Measurements from ENCODE around the gene KRT71.
"Not testable (repeated sequence)": the region's sequence is repeated elsewhere in the genome, so short reads cannot be mapped to it uniquely, and the experiment has no call there.

KRT71 gene

DNA sequence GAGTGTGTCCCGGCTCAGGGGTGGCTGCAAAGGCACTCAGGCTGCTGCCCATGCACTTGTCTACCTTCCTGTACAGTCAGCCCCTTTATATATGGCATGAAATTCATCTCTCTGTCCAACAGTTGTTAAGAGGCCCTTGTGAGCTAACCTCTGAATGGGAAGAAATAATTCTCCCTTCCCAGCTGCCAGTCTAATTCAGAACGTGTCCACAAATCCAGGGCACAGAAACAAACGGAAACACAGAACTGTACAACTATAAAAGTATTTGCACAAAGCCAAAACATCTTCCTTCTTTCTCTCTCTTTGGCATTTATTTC lies 33.6 kb downstream of the KRT71 start:
- no peak for DNase-seq

DNA sequence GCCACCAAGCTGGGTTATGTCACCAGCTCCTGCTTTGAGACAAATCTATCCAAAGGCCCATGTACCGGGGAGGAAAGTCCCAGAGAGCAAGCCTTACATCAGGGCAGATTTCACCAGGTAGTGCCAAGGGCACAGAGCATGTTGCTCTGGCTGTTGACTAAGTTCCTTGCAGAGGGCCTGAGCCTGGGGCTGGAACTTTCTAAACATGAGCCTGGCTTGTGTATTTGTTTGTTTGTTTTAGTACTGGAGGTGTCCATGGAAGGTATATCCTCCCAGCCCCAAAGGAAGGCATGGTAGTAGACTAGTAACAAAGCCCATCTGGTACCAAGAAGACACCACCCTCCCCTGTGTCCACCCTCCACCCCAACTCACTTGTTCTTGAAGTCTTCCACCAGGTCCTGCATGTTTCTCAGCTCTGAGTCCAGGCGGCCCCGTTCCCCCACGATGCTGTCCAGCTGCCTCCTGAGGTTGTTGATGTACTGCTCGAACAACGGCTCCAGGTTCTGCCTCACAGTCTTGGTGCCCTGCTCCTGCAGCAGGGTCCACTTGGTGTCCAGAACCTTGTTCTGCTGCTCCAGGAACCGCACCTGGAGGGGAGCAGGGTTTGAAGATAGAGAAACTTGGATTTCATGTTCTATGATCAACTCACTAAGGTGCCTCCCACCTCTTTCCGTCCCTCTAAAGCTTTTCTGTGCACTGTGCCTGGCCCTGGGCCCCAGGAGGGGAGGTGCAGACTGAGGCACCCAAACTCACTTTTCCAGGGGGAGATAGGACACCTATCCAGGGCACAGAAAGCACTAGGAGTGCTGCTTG lies 34.2 kb downstream of the KRT71 start:
- no peak for DNase-seq

DNA sequence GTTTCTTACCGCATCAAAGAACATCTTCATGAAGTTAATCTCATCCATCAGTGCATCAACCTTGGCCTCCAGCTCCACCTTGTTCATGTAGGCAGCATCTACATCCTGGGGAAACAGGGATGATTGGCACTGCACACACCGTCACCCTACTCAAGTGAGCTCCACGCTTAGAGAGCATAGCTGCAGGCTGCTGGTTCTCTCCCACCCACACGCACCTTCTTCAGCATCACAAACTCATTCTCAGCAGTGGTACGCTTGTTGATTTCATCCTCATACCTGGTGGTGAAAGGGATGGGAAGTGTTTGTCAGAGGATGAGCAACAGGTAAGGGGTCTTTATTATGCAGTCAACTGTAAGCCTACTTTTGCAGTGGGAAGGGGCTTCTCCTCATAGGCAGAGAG lies 35.1 kb downstream of the KRT71 start:
- no peak for DNase-seq

DNA sequence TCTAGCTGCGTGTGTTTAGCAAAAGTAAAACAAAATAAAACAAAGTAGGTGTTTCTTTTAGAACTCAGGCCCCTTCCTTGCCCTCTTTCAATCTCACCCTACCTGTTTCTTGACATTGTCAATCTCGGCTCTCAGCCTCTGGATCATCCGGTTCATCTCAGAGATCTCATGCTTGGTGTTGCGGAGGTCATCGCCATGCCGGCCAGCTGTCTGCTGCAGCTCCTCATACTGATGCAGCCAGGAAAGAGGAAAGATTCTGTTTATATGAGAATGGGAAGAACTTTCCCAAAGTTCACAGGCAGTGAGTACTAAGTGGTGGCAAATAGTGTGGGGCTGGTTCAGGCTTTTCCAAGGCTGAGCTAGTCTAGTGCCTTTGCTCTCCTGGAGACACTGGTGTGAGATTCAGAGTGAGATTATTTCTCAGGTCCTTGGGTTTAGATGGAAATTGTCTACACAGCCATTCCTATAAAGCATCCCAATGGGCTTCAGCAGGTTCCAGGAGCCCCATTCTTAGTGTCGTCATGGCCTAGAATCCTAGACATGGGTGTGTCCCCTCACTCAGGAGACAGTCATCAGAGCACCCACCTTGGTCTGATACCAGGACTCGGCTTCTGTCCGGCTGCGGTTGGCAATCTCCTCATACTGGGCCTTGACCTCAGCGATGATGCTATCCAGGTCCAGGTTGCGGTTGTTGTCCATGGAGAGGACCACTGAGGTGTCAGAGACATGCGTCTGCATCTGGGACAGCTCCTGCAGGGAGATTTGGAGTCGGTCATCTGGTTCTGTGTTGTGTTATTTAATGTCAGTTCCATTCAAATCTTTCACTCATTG lies 35.7 kb downstream of the KRT71 start:
- no peak for DNase-seq

DNA sequence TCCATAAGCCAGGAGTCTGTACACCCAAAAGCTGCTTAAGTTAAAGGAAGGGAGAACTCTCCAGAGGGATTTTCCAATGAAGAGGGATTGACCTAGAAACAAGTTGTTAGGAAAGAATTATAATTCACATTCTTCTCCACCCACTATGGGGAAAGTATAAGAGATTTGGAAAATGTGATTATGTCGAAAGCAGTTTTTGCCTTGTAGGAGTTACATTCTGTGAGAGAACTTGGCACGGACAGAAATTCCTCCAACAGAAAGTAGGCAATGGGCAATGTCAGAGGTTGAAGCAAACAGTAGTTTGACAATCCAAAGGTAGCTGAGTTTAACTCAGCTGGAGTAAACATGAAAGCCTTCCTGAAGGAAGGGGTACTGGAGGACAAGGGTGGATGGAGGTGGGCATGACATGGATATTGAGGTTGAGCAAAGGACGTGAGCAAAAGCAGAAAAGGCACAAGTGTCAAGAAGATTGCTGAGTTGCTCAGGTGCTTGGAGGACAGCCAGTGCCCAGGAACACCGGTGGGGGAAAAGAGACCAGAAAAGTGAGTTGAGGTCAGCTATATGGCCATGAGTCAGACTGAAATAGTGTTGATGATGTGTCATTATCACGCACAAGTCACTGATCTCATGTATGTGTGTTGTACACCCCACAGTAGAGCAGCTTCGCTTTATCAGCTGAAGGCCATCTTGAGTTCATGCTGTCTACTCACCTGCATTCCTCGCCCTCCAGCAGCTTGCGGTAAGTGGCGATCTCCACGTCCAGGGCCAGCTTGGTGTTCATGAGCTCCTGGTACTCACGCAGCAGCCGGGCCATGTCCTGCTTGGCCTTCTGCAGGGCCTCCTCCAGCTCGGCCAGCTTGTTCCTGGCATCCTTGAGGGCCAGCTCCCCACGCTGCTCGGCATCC lies 36.8 kb downstream of the KRT71 start:
- DNase-seq: no peak

DNA sequence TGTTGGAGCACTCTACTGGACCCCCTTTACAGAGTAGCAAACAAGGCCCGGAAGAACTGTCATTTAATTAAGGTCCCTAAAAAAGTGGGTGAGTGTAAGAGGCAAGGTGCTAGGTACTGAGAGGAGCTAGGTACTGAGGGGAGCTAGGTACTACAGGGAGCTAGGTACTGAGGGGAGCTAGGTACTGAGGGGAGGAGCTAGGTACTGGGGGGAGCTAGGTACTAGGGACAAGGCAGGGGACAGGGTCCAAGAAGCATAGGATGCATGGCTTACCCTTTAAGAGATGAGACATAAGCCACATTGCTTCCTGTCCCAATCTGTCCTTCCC lies 37.7 kb downstream of the KRT71 start:
- DNase-seq: no peak

DNA sequence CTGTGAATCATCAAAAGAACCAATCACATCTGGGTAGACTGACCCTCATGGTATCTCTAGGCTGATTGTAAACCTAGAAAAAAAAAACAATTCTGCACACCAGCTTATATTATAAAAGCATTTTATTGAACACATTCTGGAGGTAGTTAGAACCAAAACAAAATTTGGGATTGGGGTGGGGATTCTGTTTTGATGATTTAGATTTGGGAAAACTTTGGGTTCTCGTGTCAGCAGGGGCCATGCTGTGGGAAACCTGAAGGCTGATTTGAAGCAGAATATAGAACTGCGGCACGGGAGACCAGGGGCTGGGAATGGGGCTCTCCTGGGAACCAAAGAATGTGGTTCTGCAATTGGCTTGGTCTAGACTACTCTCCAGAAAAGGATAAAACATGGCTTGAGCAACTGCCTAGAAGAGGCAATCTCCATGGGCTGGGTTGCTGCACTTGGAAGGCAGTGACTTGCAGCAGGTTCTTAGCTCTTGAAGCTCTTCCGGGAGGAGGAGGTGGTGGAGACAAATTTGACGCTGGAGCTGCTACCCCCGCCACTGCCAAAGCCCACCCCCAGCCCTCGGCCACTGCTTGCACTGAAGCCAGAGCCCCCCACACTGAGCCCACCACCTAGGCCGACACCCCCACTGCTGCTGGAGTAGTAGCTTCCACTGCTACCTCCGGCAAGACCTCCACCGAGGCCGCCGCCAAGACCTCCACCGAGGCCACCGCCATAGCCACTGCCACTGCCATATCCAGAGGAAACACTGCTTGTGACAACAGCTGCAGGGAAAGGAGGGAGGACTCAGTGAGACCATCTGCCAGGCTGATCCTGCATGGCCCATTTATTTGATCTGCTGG lies 38.2 kb downstream of the KRT71 start:
- DNase-seq: no peak

DNA sequence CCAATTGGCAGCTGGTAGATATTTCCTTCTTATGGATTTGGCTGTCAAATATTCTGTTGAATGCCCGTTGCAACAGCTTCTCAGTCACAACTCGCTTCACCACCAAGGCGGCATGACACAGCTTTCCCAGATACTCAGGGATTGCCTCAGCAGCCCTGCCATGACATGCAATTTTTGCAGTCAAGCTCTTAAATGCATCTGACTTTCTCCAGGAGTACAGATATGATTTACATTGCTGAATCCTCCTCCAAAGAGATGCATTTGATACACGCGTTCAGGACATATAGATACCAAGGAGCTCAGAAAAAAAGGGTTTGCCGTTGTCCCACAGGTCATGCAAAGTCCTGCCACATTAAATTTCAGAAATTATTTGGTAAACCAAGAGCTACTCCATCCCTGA lies 39.2 kb downstream of the KRT71 start:
- no peak for DNase-seq

DNA sequence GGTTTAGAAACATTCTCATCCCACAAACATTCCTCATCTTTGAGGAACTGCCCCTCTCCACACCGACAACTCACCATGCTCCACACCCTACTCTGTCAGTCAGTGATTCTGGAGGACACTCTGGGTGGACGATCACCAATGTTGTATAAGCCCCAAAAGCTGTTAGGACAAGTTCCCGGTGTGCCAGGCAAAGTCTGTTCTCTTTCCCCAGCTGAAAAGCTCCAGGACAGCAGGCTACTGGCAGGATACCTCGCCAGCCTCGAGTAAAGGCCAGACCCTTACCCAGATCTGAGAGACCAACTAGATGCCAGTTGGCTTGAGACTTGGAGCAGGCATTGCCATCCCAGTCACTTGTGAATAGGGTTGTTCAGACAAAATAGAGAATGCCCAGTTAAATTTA lies 44.7 kb downstream of the KRT71 start:
- no peak for DNase-seq

DNA sequence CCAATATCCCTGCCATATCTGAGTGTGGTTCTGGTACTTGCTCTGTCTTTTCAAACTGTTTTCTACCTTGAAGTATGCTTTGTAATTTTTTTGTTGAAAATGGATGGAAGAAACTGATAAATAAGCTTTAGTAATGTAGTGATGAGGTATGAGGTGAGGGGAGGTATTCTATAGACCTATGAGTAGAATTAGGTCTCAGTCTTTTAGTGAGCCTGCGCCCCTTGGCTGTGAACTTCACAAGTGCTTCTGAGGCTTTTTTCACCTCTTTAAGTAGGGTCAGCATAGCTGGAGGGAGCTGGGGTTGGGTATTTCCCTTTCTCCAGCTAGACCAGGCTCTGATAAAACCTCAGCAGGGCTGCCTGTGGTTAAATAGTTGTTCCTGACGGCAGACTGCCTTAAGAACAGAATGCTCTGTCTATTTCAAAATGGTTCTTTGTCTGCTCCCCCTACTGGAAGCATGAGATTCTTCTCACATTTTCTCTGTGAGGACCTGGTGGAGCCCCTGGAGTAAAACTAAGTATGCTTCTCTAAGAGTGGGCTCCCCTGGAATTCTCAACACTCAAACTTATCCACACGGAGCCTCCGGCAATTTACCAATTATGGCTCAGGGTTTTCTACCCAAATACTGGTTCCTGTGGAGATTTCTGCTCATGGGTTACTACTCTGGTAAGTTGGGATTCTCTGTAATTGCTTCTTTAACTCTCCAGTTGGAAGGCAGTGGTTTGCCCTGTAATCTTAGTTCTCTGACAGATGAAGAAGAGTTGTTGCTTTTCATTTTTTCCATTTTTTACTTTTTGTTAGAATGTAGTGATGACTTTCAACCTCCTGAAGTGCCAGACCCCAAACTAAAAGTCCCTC lies 45.9 kb downstream of the KRT71 start:
- peak; percentile 56 for DNase-seq

DNA sequence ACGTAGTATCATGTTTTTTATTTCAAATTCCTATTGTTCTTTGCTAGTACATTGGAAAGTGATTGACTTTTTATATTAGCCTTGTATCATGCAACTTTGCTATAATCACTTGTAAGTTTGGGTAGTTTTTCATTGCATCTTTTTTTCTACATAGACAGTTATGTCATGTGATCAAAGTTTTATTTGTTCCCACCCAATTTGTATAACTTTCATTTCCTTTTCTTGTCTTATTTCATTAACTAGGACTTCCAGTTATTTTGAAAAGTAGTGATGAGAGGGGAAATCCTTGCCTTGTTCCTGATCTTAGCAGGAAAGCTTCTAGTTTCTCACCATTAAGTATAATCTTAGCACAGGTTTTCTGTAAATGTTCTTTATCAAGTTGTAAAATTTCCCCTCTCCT lies 50.1 kb downstream of the KRT71 start:
- DNase-seq: no peak

DNA sequence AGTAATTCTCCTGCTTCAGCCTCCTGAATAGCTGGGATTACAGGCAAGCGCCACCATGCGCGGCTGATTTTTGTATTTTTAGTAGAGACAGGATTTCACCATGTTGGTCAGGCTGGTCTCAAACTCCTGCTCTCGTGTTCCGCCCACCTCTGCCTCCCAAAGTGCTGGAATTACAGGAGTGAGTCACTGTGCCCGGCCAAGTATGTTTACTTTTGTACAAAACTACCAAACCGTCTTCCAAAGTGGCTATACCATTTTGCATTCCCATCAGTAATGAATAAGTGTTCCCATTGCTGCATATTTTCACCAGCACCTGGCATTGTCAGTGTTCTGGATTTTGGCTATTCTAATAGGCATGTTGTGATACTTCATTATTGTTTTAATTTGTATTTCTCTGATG lies 51.5 kb downstream of the KRT71 start:
- DNase-seq: no peak

DNA sequence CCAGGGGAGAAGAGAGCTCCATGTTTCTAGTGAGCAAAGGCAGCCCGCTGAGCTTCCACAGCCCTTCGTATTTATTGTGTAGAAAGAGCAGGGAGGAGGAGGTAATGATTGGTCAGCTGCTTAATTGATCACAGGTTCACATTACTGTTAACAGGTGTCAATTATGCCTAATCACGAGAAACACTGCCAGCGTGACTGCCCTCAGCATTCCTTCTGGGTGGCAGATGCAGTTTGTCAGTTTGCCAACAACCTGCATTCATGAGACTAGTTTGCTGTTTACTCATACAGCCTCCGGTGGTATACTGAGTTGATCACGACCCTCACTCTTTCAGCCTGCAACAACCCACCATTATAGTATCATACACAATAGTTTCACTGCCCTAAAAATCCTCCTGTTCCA lies 52.4 kb downstream of the KRT71 start:
- not testable (repeated sequence) for DNase-seq

DNA sequence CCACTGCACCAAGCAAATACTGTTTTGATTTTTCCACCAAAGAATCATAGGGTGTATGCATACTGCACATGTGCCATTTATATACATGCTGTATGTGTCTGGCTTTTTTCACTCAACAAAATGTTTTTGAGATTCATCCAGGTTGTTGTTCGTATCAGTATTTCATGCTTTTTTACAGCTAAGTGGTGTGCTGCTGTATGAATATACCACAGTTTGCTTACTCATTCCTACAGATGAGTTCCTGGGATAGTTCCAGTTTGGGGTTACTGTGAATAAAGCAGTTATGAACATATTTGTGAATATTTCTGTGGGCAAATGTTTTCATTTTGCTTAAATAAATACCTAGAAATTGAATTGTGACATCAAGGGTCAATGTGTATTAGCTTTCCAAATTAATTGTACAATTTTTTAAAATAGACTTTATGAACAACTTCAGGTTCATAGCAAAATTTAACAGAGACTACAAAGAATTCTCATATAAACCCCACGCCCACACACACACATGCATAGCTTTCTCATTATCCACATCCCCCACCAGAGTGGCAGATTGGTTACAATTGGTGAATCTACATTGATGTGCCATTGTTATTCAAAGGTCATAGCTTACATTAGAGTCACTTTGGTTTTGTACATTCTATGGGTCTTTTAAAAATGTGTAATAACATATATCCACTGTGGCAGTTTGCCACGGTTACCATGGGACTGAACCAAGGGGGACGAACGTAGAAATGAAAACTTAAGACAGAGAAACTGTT lies 53.0 kb downstream of the KRT71 start:
- no peak for DNase-seq

DNA sequence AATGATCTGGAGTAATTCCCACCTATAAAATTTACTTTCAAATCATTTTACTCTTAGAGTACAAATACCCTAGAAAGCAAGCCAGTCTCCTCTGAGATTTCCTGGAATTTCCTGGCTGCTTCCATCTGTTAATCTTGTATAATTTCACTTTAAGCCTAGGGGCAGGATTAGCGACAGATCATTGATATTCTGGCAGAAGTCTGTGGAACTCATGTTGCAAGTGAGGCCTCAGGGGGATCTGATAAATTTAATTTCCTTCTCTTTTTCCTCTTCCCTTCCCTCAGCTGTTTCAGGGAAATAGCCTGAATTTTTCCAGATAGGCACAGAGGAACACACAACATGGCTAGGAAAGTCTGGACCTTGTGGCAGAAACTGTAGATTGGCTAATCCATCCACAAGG lies 54.0 kb downstream of the KRT71 start:
- no peak for DNase-seq

DNA sequence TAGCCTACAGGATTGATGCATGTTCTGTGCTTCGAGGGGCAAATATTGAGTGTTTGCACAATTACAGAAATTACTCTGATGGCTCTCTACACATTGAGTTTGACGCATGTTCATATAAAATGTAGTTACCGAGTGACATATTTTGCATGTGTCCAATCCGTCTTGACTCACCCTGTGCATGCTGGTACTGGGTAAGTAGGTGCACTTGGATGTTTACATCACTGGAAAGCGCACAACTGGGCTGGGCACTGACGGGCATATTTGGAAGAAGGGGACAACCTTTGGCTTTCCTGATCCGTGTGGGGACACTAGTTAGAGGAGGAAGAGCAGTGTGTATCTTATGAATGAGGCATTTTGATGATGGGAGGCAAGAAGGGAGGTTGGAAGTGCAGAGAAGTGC lies 55.0 kb downstream of the KRT71 start:
- DNase-seq: no peak

DNA sequence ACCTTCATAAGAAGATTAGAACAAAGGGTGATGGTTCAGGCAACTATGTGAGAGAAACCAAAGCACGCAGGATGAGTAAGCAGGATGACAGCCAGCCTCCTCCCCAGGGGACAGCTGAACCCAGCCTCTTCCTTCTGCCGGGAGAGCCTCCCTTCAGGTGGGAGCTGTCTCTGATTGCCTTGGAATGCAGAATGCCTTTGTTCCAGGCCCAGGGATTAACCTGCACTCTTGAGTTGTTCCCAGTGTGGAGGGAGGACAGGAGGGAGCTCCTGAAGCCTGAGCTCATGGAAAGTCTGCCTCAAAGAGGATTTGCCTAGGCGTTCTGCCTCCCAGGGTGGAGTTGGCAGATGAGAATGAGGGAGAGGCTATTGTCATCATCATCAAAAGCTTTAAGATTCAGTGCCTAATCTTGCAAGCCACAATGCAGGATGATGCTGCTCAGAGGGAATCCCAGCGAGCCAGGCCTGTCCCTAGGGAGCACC lies 56.3 kb downstream of the KRT71 start:
- DNase-seq: peak; percentile 53

DNA sequence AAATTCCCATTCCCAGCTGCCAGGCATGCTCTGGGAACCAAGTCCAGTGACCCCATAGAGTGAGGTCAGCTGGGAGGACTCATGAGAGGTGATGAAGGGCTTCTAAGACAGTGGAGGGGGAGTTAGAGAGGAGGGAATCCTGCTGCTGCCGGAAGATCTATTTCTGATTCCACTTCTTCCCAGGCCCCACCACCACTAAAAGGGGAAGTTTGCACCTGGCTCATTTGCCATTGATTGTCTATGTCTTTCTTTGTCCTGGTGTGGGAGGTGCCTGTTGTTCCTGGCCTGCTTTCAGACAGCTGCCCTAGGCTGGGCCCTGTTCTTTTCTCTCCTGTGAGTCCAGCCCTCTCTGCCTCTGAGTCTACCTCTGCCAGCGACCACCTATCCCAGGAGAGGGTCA lies 56.9 kb downstream of the KRT71 start:
- peak; percentile 78 for DNase-seq

DNA sequence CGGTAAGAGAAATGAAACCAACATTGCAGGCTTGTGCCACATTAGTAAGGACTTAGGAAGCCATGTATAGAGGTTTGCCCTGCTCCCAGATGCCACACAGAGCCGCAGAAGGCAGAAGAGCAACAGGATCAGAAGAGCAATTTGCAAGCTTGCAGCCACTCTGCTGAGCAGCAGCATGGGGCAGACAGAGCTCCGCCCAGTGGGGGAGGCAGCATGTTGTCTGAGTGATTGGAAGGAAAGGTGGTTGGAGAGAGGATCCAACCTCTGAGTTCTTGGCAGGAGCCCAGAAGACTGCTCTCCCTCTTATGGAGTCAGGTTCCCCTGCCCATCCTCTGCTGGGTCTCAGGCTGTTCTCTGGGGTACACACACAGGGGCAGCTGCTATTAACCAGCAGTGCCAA lies 57.6 kb downstream of the KRT71 start:
- DNase-seq: peak; percentile 86

DNA sequence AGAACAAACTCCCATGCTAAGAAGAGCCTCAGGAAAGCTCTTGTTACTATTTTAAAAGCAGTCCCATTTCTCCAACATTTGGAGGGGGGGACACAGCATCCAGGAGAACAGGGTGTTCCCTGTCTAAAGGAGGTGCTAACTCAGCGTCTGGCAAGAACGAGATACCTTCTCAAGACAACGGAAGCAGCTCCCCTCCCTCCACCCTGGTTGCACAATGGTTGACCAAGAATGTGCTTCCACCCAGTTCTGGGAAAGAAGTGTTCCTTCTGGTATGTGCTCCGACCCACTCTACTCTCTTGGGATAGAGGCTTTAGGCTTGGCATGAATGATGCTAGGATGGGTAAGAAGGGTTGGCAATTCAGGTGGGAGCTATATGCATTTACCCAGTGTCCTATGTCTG lies 58.4 kb downstream of the KRT71 start:
- DNase-seq: no peak

DNA sequence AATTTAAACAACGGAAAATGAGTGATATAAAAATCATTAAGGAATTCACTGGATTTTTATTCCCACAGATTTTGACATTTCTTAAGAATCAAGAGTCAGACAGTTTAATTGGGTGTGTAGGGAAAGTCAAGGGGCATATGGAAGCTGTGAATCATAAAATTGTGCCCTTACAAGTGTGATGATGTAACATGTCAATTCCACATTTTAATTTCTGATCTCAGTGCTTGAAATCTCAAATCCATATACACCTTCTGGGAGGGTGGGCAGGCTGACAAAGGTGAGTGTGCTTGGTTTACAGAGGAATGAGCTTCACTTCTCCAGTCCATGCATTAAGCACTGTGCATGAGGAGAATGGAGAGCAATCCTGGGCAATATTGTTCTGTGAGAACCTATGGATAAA lies 58.8 kb downstream of the KRT71 start:
- DNase-seq: no peak
